Rectal smooth muscle tissue (tissue), 1 donor: ENCODE results near the gene ATP5MG.

Source experiments
- H3K27ac ChIP-seq: one replicate; pipeline ENCODE4 v1.7.0; 2013; ENCODE audit warnings: low read depth, low read length, inconsistent platforms
- H3K27me3 ChIP-seq: one replicate; pipeline ENCODE4 v1.7.0; 2013; ENCODE audit warnings: low read length; ENCODE audit not compliant: control insufficient read depth, insufficient read depth
- H3K36me3 ChIP-seq: one replicate; pipeline ENCODE4 v1.7.0; 2013; ENCODE audit warnings: low read length; ENCODE audit not compliant: control insufficient read depth, insufficient read depth
- H3K4me1 ChIP-seq: one replicate; pipeline ENCODE4 v1.7.0; 2013; ENCODE audit warnings: low read length; ENCODE audit not compliant: control insufficient read depth, insufficient read depth
- H3K4me3 ChIP-seq: one replicate; pipeline ENCODE4 v1.7.0; 2013; ENCODE audit warnings: low read length
- H3K9ac ChIP-seq: one replicate; pipeline ENCODE4 v1.7.0; 2013; ENCODE audit warnings: low read length

Gene ATP5MG, protein sequence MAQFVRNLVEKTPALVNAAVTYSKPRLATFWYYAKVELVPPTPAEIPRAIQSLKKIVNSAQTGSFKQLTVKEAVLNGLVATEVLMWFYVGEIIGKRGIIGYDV

DNA sequence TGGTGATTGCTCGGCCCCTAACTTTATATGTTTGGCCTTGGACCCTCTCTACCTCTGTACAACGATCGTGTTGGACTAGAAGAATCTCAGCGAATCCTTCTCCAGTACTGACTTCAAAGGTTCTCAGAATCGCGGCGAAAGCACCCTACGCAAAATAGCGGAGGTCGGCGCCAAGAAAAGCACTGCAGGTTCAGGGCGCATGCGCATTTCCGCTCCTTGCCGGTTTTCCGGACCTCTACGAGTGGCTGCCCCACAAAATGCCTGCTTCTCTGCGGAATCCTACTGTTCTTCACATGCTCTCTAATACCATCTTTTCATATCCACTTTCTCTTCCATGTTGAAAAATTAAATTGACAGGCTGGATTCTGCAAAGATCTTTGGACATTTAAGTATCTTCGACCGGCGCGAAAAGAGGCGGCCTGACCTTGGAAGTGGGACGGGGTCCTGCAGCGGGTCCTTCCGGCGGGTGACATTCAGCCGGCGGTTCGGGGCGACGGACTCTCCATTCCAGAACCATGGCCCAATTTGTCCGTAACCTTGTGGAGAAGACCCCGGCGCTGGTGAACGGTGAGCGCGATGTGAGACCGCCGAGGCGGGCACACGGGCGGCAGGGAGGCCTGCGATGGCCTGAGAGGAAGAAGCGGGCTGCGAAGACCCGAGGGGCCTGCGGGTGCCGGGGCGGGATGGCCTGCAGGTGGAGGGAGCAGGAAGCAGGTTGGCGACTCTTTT is at the start of gene ATP5MG:
TSS of gene ATP5MG (plus strand) at position 456 of the 729 bp plus-strand sequence. CDS start at position 516, 60 bp downstream.
- peak within 1 kb of the TSS; percentile 82 for H3K9ac ChIP-seq
- H3K4me3 ChIP-seq, result peak within 1 kb of the TSS; percentile 96
- peaks cover 11% of the 10 kb centered on the region for H3K4me1 ChIP-seq
- H3K36me3 ChIP-seq, result no peaks in the 10 kb centered on the region
- H3K27ac ChIP-seq, result peak within 1 kb of the TSS; percentile 92
- H3K27me3 ChIP-seq, result no peaks in the 10 kb centered on the region

DNA sequence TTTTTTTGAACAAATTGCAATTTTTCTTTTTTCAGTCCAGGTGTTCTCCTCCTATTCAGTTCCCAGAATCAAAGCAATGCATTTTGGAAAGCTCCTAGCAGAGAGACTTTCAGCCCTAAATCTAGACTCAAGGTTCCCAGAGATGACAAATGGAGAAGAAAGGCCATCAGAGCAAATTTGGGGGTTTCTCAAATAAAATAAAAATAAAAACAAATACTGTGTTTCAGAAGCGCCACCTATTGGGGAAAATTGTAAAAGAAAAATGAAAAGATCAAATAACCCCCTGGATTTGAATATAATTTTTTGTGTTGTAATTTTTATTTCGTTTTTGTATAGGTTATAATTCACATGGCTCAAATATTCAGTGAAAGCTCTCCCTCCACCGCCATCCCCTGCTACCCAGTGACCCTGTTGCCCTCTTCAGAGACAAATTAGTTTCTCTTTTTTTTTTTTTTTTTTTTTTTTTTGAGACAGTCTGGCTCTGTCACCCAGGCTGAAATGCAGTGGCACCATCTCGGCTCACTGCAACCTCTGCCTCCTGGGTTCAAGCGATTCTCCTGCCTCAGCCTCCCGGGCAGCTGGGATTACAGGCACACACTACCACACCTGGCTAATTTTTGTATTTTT is 48.2 kb upstream of the ATP5MG start:
- Histone ChIP-seq H3K4me1 (no peaks in the 10 kb centered on the region), H3K9ac (no peak overlapping the region), H3K4me3 (no peak overlapping the region), H3K27me3 (no peaks in the 10 kb centered on the region), H3K27ac (no peak overlapping the region), H3K36me3 (no peaks in the 10 kb centered on the region)

DNA sequence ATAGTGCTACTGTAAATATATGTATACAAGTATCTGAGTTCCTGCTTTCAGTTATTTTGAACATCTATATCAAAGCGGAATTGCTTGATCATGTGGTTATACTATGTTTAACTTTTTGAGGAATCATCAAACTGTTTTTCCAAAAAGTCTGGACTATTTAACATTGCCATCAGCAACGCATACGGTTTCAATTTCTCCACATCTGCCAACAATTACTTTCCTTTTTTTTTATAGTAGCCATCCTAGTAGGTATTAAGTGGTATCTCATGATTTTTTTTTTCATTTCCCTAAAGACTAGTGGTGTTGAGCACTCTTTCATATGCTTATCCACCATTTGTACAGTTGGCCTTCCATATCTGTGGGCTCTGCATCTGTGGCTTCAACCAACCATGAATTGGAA is 43.3 kb upstream of the ATP5MG start:
- no peak overlapping the region for H3K9ac ChIP-seq

DNA sequence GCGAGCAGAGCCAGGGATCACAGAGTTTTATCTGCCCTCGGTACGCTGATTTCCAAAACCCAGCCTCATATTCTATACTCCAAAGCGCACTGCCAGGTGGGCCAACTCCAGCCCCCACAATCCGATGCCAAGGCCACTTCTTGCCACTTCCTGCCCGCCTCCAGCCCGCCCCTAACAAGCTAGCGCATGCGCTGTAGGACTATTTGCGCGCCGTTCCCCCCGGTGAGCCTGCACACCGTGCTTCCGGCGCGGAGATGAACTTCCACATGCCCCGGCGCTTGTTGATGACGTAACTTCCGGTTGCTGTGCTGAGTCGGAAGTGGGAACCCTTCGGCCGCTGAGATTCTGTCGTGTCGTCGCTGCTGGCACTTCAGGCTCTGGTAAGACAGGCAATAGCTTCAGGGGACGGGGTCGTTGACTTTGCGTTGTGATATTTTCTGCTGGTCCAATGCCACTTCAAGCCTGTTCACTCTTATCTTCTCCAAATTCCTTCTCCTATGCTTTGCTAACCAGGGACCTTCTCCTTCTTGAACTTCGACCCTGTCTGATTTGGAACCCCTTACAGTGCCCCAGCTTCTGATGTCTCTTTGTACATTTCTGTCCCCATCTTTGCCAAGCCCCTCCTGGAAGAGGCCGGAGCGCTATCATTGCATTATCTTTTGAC is 42.0 kb upstream of the ATP5MG start, which contains the start of gene UBE4A:
TSS of gene UBE4A (plus strand) at position 306 of the 664 bp plus-strand sequence. CDS start 5,481 bp downstream, outside the sequence.
- Histone ChIP-seq H3K27ac (peak within 1 kb of the TSS; percentile 16), H3K9ac (peak within 1 kb of the TSS; percentile 90), H3K4me3 (peak within 1 kb of the TSS; percentile 96), H3K4me1 (peaks cover 3% of the 10 kb centered on the region), H3K27me3 (no peaks in the 10 kb centered on the region), H3K36me3 (peaks cover 3% of the 10 kb centered on the region)

More for the DNA sequence above, 43.3 kb upstream of the ATP5MG start:
- no peak overlapping the region for H3K27ac ChIP-seq
- no peak overlapping the region for H3K4me3 ChIP-seq
- peaks cover 3% of the 10 kb centered on the region for H3K4me1 ChIP-seq
- no peaks in the 10 kb centered on the region for H3K36me3 ChIP-seq
- H3K27me3 ChIP-seq, result no peaks in the 10 kb centered on the region

DNA sequence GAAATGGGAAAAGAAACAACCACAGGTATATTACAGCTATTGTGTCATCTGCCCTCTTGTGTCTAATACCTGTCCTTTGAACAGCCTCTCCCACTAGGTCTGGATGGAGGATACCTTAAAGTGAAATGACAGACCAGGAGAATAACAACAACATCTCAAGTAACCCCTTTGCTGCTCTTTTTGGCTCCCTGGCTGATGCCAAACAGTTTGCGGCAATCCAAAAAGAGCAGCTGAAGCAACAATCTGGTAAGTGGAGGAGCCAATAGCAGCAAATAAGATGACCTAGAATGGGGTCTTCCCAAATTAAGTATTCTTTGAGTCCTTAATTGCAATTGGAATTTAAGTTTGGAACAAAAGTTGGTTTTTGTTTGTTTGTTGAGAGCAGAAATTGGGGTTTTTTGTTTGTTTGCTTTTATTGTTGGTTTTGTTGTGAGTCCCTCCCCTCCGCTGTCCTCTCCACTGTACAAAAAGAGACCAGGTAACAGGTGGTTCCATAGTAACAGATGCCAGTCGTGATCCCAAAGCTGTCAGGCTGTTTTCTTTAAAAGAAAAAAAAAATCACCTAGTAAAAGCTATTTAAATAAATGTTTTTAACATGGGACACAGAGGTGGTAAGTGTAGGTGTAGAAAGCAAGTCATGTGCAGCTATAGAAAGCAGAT is 36.3 kb upstream of the ATP5MG start:
- H3K27ac ChIP-seq, result no peak overlapping the region
- peaks cover 2% of the 10 kb centered on the region for H3K4me1 ChIP-seq
- H3K27me3 ChIP-seq, result no peaks in the 10 kb centered on the region
- peaks cover 29% of the 10 kb centered on the region for H3K36me3 ChIP-seq
- H3K4me3 ChIP-seq, result no peak overlapping the region
- no peak overlapping the region for H3K9ac ChIP-seq

DNA sequence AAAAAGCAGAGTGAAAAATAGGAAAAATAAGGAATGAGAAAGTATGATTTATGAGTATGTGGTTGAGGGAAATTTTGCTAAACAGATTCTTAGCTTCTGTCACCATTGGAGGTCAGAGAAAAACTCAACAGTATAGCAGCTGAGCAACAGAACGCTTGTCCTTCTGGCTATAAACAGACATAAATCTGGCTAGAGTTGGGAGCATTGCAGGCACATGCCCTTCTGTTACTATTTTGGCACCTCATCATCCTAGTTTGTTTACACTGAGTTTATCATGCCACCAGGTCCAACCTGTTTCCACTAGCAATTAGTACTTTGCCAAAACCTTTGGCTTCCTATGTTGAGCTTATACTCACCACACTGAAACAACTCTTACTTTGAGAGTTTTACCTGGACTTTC is 35.1 kb upstream of the ATP5MG start:
- no peak overlapping the region for H3K27ac ChIP-seq
- no peak overlapping the region for H3K4me3 ChIP-seq
- H3K9ac ChIP-seq, result no peak overlapping the region
- H3K27me3 ChIP-seq, result no peaks in the 10 kb centered on the region
- H3K36me3 ChIP-seq, result peaks cover 37% of the 10 kb centered on the region
- no peaks in the 10 kb centered on the region for H3K4me1 ChIP-seq

DNA sequence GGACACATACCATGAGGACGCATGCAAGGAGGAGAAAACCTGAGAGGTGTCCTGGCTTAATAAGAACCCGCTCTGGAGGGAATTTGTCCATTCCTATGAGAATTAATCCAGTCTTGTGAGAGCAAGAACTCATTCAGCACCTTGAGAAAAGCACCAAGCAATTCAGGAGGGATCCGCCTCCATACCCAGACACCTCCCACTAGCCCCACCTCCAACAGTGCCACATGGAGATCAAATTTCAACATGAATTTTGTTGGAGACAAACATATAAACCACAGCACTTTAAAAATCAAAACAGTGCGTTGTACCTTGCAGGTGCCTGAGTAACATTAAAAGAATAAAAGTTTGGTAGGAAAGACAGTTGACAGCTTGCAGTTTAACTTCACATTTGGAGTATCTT is 30.6 kb upstream of the ATP5MG start:
- peaks cover 50% of the 10 kb centered on the region for H3K36me3 ChIP-seq
- H3K9ac ChIP-seq, result no peak overlapping the region
- no peak overlapping the region for H3K4me3 ChIP-seq
- no peaks in the 10 kb centered on the region for H3K27me3 ChIP-seq
- no peak overlapping the region for H3K27ac ChIP-seq
- no peaks in the 10 kb centered on the region for H3K4me1 ChIP-seq

DNA sequence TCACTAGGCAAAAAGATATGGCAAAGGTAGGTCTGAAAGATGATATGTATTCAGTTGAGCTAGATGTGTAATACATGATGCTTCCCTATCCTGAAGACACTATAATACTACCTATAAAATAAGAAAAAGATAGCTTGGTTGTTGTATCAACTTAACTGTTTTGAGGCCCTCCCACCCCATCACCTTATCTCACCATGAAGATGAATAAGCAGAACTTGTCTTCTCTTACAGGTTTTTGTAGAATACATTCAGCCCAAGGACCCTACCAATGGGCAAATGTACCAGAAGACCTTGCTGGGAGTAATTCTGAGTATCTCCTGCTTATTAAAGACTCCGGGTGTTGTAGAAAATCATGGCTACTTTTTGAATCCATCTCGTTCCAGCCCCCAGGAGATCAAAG is 28.1 kb upstream of the ATP5MG start:
- Histone ChIP-seq H3K4me1 (no peaks in the 10 kb centered on the region), H3K9ac (no peak overlapping the region), H3K27me3 (no peaks in the 10 kb centered on the region), H3K27ac (no peak overlapping the region), H3K4me3 (no peak overlapping the region), H3K36me3 (peaks cover 47% of the 10 kb centered on the region)

DNA sequence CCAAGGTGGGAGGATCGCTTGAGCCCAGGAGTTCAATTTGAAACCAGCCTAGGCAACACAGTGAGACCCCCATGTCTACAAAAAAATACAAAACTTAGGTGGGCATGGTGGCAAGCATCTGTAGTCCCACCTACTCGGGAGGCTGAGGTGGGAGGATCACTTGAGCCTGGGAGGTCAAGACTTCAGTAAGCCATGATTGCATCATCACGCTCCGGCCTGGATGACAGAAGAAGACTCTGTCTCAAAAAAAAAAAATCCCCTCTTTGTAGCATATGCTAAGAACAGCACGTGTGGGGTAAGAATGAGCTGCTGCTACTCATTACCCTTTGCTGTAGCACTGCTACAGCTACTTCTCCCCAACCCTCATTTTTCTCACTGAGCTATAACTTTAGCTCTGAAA is 27.5 kb upstream of the ATP5MG start:
- no peak overlapping the region for H3K9ac ChIP-seq
- H3K27me3 ChIP-seq, result no peaks in the 10 kb centered on the region
- no peaks in the 10 kb centered on the region for H3K4me1 ChIP-seq
- no peak overlapping the region for H3K27ac ChIP-seq
- no peak overlapping the region for H3K4me3 ChIP-seq
- peaks cover 46% of the 10 kb centered on the region for H3K36me3 ChIP-seq

DNA sequence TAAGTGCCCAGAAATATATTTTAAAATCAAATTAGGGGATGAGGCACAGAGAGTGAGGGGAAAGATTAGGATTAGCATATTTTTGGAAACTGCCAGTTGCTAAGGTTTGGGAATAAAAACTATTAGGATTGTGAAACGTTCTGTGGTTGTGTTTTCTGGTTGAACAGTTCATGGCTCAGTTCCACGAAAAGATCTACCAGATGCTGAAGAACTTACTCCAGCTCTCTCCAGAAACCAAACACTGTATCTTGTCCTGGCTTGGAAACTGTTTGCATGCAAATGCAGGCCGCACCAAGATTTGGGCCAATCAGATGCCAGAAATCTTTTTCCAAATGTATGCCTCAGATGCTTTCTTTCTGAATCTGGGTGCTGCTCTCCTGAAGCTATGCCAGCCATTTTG is 26.7 kb upstream of the ATP5MG start:
- no peak overlapping the region for H3K27ac ChIP-seq
- no peak overlapping the region for H3K4me3 ChIP-seq
- peaks cover 48% of the 10 kb centered on the region for H3K36me3 ChIP-seq
- H3K9ac ChIP-seq, result no peak overlapping the region
- no peaks in the 10 kb centered on the region for H3K4me1 ChIP-seq
- H3K27me3 ChIP-seq, result no peaks in the 10 kb centered on the region

DNA sequence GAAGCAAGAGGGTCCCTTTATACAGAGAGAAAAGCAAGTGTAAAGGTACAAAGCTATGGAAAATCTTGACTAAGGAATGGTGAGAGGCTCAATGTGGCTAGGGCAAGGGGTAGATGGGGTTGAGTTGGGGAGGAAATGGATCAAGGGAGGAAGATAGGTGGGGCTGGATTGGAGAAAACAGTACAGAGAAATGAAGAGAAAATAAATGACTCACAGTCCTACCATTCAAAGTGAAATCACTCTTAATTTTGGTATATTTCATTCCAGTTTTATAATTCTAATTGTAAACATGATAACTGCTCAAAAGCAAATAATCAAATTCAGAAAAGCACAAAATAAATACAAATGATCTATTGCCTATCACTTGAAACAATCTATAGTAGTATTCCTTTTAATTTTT is 25.4 kb upstream of the ATP5MG start:
- Histone ChIP-seq H3K4me1 (no peaks in the 10 kb centered on the region), H3K4me3 (no peak overlapping the region), H3K36me3 (peaks cover 40% of the 10 kb centered on the region), H3K27me3 (no peaks in the 10 kb centered on the region), H3K27ac (no peak overlapping the region), H3K9ac (no peak overlapping the region)

DNA sequence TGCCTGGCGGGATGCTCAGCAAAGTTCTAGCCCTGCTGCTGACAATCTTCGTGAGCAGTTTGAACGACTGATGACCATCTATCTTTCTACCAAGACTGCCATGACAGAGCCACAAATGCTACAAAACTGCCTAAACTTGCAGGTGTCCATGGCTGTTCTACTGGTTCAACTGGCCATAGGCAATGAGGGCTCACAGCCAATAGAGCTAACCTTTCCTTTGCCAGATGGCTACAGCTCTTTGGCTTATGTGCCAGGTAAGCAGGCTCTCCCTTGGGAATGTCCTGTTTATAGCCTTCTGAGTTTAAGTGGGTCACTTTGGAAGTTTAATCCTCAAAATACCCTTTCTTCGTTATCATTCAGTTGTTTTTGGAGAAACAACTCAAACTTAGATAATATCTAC is 21.9 kb upstream of the ATP5MG start:
- no peak overlapping the region for H3K9ac ChIP-seq
- peaks cover 40% of the 10 kb centered on the region for H3K36me3 ChIP-seq
- H3K4me3 ChIP-seq, result no peak overlapping the region
- H3K4me1 ChIP-seq, result no peaks in the 10 kb centered on the region
- H3K27me3 ChIP-seq, result no peaks in the 10 kb centered on the region
- no peak overlapping the region for H3K27ac ChIP-seq
